Choroid plexus epithelial cell (primary cell): ENCODE results near the gene SAMD4B.

ENCODE experiments used
- DNase-seq: peaks from one replicate; pipeline ENCODE4 v3.0.0-alpha.2; 2010; ENCODE audit warnings: low read depth
- H3K4me3 ChIP-seq: 2 replicates; pipeline ENCODE4 v1.5.1; 2011; ENCODE audit warnings: low read depth, mild to moderate bottlenecking, control low read depth, low read length, moderate library complexity
- TF ChIP-seq, protein P1 (sequence below): conservative IDR thresholded peaks from 2 replicates; pipeline ENCODE4 v1.5.1; 2011; ENCODE audit warnings: low read depth, mild to moderate bottlenecking, control low read depth, inconsistent platforms, low read length, moderate library complexity

The SAMD4B gene

DNA sequence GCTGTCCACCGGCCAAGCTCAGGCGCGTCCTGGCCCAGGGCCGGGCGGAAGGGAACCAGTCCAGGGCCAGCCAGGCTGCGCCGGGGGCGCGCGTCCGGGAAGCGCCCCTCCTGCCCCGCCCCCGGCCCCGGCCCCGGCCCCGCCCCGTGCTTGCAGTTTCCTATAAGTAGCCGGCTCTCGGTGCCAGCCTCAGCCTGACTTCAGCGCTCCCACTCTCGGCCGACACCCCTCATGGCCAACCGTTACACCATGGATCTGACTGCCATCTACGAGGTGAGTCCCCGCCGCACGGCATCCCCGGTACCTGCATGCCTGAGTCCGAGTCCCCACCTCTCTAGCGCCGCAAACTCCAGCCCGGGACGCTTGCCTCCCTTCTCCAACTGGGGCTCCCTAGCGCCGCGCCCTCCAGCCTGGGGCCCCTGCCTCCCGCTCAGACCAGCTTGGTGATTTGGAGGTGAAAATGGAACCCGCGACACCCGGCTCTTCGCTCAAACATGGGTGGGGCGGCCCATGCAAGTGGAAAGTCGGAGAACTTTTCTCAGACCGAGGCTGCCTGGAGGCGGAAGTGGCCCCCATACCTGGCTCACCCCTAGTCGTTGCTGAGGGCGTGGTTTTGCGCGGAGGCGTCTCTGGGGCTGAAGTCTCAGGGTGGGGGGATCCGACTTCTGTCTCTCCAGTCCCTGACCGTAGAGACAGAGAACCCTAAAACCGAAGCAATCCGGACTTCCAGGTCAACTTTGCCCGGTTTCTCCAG lies 64.6 kb downstream of the SAMD4B start, which contains the start of gene ZFP36:
Gene ZFP36 (plus strand): TSS at position 192 of the 754 bp plus-strand sequence. CDS start 58 bp downstream, at position 250.
- TF ChIP-seq, protein P1, sequence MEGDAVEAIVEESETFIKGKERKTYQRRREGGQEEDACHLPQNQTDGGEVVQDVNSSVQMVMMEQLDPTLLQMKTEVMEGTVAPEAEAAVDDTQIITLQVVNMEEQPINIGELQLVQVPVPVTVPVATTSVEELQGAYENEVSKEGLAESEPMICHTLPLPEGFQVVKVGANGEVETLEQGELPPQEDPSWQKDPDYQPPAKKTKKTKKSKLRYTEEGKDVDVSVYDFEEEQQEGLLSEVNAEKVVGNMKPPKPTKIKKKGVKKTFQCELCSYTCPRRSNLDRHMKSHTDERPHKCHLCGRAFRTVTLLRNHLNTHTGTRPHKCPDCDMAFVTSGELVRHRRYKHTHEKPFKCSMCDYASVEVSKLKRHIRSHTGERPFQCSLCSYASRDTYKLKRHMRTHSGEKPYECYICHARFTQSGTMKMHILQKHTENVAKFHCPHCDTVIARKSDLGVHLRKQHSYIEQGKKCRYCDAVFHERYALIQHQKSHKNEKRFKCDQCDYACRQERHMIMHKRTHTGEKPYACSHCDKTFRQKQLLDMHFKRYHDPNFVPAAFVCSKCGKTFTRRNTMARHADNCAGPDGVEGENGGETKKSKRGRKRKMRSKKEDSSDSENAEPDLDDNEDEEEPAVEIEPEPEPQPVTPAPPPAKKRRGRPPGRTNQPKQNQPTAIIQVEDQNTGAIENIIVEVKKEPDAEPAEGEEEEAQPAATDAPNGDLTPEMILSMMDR, result no peak
- peak; percentile 89 for DNase-seq
- peak within 1 kb of the TSS; percentile 78 for H3K4me3 ChIP-seq

DNA sequence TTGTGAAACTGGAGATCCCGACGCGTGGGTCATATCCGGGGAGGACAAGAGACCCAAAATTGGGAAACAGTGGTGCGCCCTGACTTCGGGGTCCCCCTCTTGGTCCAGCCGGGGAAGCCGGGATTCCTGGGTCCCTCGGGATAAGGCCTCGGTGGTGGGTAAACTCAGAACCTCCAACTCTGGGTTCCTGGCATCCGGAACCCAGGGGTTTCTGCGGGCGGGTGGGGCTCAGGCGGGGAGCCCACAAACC lies 65.1 kb downstream of the SAMD4B start:
- DNase-seq, result no peak
- peak overlapping the region; percentile 78 for H3K4me3 ChIP-seq
- TF ChIP-seq, protein P1, result no peak

DNA sequence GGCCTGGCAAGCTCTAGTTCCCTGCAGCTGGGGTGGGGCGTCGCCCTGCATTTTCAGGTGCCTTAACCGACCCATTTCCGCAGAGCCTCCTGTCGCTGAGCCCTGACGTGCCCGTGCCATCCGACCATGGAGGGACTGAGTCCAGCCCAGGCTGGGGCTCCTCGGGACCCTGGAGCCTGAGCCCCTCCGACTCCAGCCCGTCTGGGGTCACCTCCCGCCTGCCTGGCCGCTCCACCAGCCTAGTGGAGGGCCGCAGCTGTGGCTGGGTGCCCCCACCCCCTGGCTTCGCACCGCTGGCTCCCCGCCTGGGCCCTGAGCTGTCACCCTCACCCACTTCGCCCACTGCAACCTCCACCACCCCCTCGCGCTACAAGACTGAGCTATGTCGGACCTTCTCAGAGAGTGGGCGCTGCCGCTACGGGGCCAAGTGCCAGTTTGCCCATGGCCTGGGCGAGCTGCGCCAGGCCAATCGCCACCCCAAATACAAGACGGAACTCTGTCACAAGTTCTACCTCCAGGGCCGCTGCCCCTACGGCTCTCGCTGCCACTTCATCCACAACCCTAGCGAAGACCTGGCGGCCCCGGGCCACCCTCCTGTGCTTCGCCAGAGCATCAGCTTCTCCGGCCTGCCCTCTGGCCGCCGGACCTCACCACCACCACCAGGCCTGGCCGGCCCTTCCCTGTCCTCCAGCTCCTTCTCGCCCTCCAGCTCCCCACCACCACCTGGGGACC lies 65.6 kb downstream of the SAMD4B start:
- peak overlapping the region; percentile 78 for H3K4me3 ChIP-seq
- DNase-seq, result peak; percentile 45
- TF ChIP-seq, protein P1, result no peak

DNA sequence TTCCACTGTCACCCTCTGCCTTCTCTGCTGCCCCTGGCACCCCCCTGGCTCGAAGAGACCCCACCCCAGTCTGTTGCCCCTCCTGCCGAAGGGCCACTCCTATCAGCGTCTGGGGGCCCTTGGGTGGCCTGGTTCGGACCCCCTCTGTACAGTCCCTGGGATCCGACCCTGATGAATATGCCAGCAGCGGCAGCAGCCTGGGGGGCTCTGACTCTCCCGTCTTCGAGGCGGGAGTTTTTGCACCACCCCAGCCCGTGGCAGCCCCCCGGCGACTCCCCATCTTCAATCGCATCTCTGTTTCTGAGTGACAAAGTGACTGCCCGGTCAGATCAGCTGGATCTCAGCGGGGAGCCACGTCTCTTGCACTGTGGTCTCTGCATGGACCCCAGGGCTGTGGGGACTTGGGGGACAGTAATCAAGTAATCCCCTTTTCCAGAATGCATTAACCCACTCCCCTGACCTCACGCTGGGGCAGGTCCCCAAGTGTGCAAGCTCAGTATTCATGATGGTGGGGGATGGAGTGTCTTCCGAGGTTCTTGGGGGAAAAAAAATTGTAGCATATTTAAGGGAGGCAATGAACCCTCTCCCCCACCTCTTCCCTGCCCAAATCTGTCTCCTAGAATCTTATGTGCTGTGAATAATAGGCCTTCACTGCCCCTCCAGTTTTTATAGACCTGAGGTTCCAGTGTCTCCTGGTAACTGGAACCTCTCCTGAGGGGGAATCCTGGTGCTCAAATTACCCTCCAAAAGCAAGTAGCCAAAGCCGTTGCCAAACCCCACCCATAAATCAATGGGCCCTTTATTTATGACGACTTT lies 66.4 kb downstream of the SAMD4B start:
- TF ChIP-seq, protein P1, result no peak
- peak overlapping the region; percentile 78 for H3K4me3 ChIP-seq
- DNase-seq, result peak; percentile 56

DNA sequence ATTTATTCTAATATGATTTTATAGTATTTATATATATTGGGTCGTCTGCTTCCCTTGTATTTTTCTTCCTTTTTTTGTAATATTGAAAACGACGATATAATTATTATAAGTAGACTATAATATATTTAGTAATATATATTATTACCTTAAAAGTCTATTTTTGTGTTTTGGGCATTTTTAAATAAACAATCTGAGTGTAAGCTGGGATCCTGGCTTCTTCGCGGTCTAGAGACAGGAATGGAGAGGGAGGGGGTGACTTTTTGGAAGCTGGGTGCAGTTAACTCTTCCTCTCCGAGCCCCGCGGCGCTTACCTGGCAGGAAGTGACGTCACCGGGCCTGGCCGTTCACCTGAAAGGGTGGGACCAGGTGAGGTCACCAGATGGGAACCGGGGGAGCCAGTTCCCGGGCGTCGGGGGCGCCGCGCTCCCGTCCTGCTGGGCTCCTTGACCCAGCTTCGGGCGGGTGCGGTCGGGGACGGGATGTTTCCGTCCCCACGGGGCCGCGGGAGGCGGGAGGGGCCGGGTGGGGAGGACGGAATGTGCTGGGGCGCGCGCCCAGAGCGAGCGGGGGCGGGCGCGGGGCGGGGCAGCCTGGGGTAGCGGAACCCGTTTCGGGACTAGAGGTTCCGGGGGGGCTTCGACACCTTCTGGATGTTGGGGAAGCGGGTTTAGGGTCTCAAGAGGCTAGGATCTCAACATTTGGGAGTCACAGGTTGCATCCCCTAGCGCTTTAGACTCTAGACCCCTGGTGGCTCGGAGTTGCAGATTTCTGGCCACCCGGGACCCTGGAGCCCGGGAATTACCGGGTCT lies 67.2 kb downstream of the SAMD4B start:
- peak; percentile 81 for DNase-seq
- peak overlapping the region; percentile 78 for H3K4me3 ChIP-seq
- TF ChIP-seq, protein P1, result peak; percentile 14

DNA sequence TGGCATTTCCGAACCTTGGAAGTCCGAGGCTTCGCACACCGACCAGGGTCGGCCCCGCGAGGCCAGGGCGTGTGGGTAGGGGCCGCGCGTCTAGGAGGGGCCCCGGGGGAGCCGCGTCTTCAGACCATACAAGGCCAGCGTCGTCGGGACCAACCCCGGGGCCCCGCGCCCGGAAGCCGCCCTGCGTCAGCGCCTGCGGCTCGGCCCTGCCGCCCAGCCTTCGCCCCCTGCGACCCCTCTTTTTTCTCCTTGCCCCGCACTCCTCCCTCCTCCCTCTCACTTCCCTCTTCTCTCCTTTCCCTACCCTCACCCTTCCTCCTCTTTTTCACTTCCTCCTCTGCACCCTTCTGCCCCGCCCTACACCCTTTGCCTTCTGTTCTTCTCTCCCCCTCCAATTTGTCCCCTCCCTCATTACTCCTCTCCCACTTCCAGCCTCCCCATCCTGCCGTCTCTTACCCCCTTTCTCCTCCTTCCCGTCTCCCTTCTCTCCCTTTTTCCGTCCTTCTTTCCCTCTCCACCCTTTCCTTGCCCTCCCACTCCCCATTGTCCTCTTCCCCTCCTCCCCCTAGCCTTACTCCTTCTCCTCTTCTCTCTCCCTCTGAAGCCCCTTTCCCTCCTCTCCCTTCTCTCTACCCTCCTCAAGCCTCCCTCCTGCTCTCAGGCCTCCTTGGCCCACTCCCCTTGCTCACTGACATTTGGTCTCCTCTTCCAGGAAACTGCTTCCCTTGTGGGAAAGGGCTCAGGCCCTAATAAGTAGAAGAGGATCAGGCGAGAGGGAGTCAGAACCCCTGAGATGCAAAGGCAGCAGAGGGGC lies 68.0 kb downstream of the SAMD4B start:
- H3K4me3 ChIP-seq, result peak overlapping the region; percentile 78
- no peak for DNase-seq
- TF ChIP-seq, protein P1, result no peak
